ENCODE data around the gene KRTAP9-2.
A peak's percentile ranks its signal among the peaks of the same experiment; 100 is the strongest.
"Not testable (repeated sequence)": the region's sequence is repeated elsewhere in the genome, so short reads cannot be mapped to it uniquely, and the experiment has no call there.

Gene KRTAP9-2

GRCh38 chr17:41226598-41227095 is at the start of gene KRTAP9-2:
Gene KRTAP9-2, plus strand, starts transcription at chr17:41226648. Its CDS starts 7 bp downstream, at chr17:41226655.
- H3K4me3 ChIP-seq (ENCODE audit: low read length); DNase-seq (ENCODE audit: low read depth): not testable (repeated sequence)

GRCh38 chr17:41176744-41177387 is 49.6 kb upstream of the KRTAP9-2 start:
- no peak overlapping the region for H3K4me3 ChIP-seq (ENCODE audit: low read length)
- DNase-seq (ENCODE audit: low read depth): no peak
- TF ChIP-seq CTCF (IDR thresholded peaks at IDR 0.05; ENCODE audit: insufficient read depth, low read depth, low read length, missing control alignments): no peak

- TF ChIP-seq CTCF (IDR thresholded peaks at IDR 0.05; ENCODE audit: insufficient read depth, low read depth, low read length, missing control alignments): no peak
- no peak within 1 kb of the TSS for H3K4me3 ChIP-seq (ENCODE audit: low read length)
Measured at GRCh38 chr17:41177727-41178271, 48.6 kb upstream of the KRTAP9-2 start, which contains the start of gene KRTAP4-2. Gene KRTAP4-2, minus strand, starts transcription at chr17:41178221. Its CDS starts 57 bp downstream, at chr17:41178164.

GRCh38 chr17:41178341-41178740 is 48.1 kb upstream of the KRTAP9-2 start:
- no peak for TF ChIP-seq CTCF (IDR thresholded peaks at IDR 0.05; ENCODE audit: insufficient read depth, low read depth, low read length, missing control alignments)
- DNase-seq (ENCODE audit: low read depth): peak; percentile 81
- no peak overlapping the region for H3K4me3 ChIP-seq (ENCODE audit: low read length)

More at GRCh38 chr17:41177727-41178271, 48.6 kb upstream of the KRTAP9-2 start, which contains the start of gene KRTAP4-2:
- DNase-seq (ENCODE audit: low read depth): no peak

- H3K4me3 ChIP-seq (ENCODE audit: low read length): no peak overlapping the region
- peak; percentile 23 for DNase-seq (ENCODE audit: low read depth)
- TF ChIP-seq CTCF (IDR thresholded peaks at IDR 0.05; ENCODE audit: insufficient read depth, low read depth, low read length, missing control alignments): no peak
Measured at GRCh38 chr17:41178843-41179616, 47.4 kb upstream of the KRTAP9-2 start.

GRCh38 chr17:41184480-41184961 is 41.9 kb upstream of the KRTAP9-2 start, which contains the start of gene KRTAP4-1:
Gene KRTAP4-1, minus strand, starts transcription at chr17:41184911. Its CDS starts 57 bp downstream, at chr17:41184854.
- H3K4me3 ChIP-seq (ENCODE audit: low read length): no peak within 1 kb of the TSS
- DNase-seq (ENCODE audit: low read depth): no peak
- no peak for TF ChIP-seq CTCF (IDR thresholded peaks at IDR 0.05; ENCODE audit: insufficient read depth, low read depth, low read length, missing control alignments)

GRCh38 chr17:41185001-41185400 is 41.4 kb upstream of the KRTAP9-2 start:
- no peak overlapping the region for H3K4me3 ChIP-seq (ENCODE audit: low read length)
- DNase-seq (ENCODE audit: low read depth): peak; percentile 40
- no peak for TF ChIP-seq CTCF (IDR thresholded peaks at IDR 0.05; ENCODE audit: insufficient read depth, low read depth, low read length, missing control alignments)

Measured in epithelial cell of esophagus (primary cell).